ENCODE measurements around the gene TP73. TPM values are rescaled to one million over a fixed set of nuclear protein-coding genes. Genes with fewer than 3 reads are reported as not detected.
"Not testable (repeated sequence)": the region's sequence is repeated elsewhere in the genome, so short reads cannot be mapped to it uniquely, and the experiment has no call there.

Gene TP73
- total RNA-seq, 2 donors from 2014 or later = 0.06 TPM; not detected in 1

- no peak for ATAC-seq
- intact Hi-C loops (cut with DNase I) = no loop called here
- no peak for DNase-seq
Measured at GRCh38 chr1:3743826-3744225, 91.5 kb downstream of the TP73 start.

- intact Hi-C loops (cut with DNase I) = no loop called here
- DNase-seq (no peak), ATAC-seq (no peak)
Measured at GRCh38 chr1:3744646-3745045, 92.3 kb downstream of the TP73 start.

GRCh38 chr1:3745071-3745470 lies 92.8 kb downstream of the TP73 start:
- intact Hi-C loops (cut with DNase I) = no loop called here
- no peak for DNase-seq
- ATAC-seq = no peak

GRCh38 chr1:3745590-3746381 lies 93.5 kb downstream of the TP73 start:
- no peak for ATAC-seq
- DNase-seq = no peak
- intact Hi-C loops (cut with DNase I) = no loop called here

GRCh38 chr1:3746389-3746829 lies 94.1 kb downstream of the TP73 start:
- peak; percentile 7 to 28 for ATAC-seq

GRCh38 chr1:3746830-3747521 lies 94.7 kb downstream of the TP73 start:
- intact Hi-C loops (cut with DNase I) = no loop called here
- peak; percentile 92 for DNase-seq
- ATAC-seq = peak; percentile 98 to 99

More at GRCh38 chr1:3746389-3746829, 94.1 kb downstream of the TP73 start:
- intact Hi-C loops (cut with DNase I) = no loop called here
- no peak for DNase-seq

- intact Hi-C loops (cut with DNase I) = no loop called here
- DNase-seq (no peak), ATAC-seq (no peak)
Measured at GRCh38 chr1:3747522-3747848, 95.2 kb downstream of the TP73 start.

- no peak for DNase-seq
- intact Hi-C loops (cut with DNase I) = no loop called here
- no peak for ATAC-seq
Measured at GRCh38 chr1:3747903-3748302, 95.6 kb downstream of the TP73 start.

- intact Hi-C loops (cut with DNase I); DNase-seq; ATAC-seq: not testable (repeated sequence)
Measured at GRCh38 chr1:3748316-3748900, 96.1 kb downstream of the TP73 start.

- DNase-seq (no peak), ATAC-seq (no peak)
- intact Hi-C loops (cut with DNase I) = no loop called here
Measured at GRCh38 chr1:3749512-3749911, 97.2 kb downstream of the TP73 start.

- DNase-seq (no peak), ATAC-seq (no peak)
- intact Hi-C loops (cut with DNase I) = no loop called here
Measured at GRCh38 chr1:3750741-3751140, 98.4 kb downstream of the TP73 start.

- intact Hi-C loops (cut with DNase I) = no loop called here
- ATAC-seq (no peak), DNase-seq (no peak)
Measured at GRCh38 chr1:3752400-3752945, 100.2 kb downstream of the TP73 start, which contains the start of gene CCDC27. CCDC27 (plus strand) TSS chr1:3752450; CDS start chr1:3752482, 32 bp downstream.

GRCh38 chr1:3753656-3754454 lies 101.5 kb downstream of the TP73 start:
- no peak for DNase-seq
- intact Hi-C loops (cut with DNase I) = no loop called here
- ATAC-seq = no peak

- intact Hi-C loops (cut with DNase I) = no loop called here
- ATAC-seq (no peak), DNase-seq (no peak)
Measured at GRCh38 chr1:3756394-3756793, 104.1 kb downstream of the TP73 start.

- ATAC-seq (no peak), DNase-seq (no peak)
- intact Hi-C loops (cut with DNase I) = no loop called here
Measured at GRCh38 chr1:3759164-3759563, 106.8 kb downstream of the TP73 start.

GRCh38 chr1:3759796-3760195 lies 107.5 kb downstream of the TP73 start:
- ATAC-seq = no peak
- intact Hi-C loops (cut with DNase I) = no loop called here

GRCh38 chr1:3761296-3762010 lies 109.1 kb downstream of the TP73 start:
- no peak for ATAC-seq
- DNase-seq = no peak
- intact Hi-C loops (cut with DNase I) = no loop called here

More at GRCh38 chr1:3759796-3760195, 107.5 kb downstream of the TP73 start:
- DNase-seq = no peak

GRCh38 chr1:3762151-3762872 lies 110.0 kb downstream of the TP73 start:
- DNase-seq = no peak
- no peak for ATAC-seq
- intact Hi-C loops (cut with DNase I) = no loop called here

All from left cardiac atrium (tissue), 4 donors.